Measurements from ENCODE around the gene CAPZB. TPM values are rescaled to one million over a fixed set of nuclear protein-coding genes. Genes with fewer than 3 reads are reported as not detected.

CAPZB gene
- polyA plus RNA-seq, 1 donor from 2014 or later, result 159 TPM

DNA sequence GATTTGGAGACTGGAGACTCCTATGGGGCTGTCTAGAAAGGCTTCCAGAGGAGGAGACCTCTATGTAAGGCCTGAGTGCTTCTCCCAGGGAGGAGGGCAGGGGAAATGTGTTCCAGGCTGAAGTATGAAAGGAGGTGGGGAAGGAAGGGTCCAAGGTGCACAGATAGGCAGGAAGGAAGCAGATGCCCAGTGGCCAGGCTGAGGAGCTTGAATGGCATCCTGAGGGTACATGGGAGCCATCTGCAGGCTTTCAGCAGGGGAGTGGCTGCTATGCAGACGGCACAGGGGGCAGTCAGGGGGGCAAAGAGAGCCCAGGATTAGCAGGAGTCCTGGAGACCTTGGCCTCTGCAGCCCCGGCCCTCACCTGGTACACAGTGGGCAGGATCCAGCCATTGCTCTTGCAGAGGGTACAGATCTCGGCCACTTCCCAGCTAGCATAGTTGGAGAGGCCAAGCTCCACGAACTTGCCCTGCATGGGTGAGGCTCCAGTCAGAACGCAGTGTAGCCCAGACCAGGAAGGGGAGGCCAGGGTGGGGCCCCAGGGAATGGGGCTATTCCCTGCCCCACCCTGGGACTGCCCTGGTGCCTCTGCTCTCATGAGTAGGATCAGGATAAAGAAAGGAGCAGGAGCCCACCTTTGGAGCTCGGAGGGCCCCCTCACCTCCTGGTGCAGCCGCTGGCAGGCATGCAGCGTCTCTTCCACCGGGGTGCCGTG, 177.4 kb downstream of the CAPZB start:
- H3K27me3 ChIP-seq (ENCODE audit: insufficient read depth, low read depth, low read length), result no peaks in the 10 kb centered on the region
- no peaks in the 10 kb centered on the region for H3K9me3 ChIP-seq (ENCODE audit: low read length)
- H3F3A ChIP-seq (ENCODE audit: insufficient read depth, low read length, poor library complexity, severe bottlenecking), result no peaks in the 10 kb centered on the region
- H3K27ac ChIP-seq (ENCODE audit: low read length), result no peak overlapping the region
- H3K79me2 ChIP-seq (replicated peaks; ENCODE audit: insufficient read depth, low read length), result peaks cover 11% of the 10 kb centered on the region
- no peaks in the 10 kb centered on the region for H3K36me3 ChIP-seq (ENCODE audit: insufficient read depth, low read length)
- H4K20me1 ChIP-seq (ENCODE audit: insufficient read depth), result no peaks in the 10 kb centered on the region
- TF ChIP-seq, protein P1, sequence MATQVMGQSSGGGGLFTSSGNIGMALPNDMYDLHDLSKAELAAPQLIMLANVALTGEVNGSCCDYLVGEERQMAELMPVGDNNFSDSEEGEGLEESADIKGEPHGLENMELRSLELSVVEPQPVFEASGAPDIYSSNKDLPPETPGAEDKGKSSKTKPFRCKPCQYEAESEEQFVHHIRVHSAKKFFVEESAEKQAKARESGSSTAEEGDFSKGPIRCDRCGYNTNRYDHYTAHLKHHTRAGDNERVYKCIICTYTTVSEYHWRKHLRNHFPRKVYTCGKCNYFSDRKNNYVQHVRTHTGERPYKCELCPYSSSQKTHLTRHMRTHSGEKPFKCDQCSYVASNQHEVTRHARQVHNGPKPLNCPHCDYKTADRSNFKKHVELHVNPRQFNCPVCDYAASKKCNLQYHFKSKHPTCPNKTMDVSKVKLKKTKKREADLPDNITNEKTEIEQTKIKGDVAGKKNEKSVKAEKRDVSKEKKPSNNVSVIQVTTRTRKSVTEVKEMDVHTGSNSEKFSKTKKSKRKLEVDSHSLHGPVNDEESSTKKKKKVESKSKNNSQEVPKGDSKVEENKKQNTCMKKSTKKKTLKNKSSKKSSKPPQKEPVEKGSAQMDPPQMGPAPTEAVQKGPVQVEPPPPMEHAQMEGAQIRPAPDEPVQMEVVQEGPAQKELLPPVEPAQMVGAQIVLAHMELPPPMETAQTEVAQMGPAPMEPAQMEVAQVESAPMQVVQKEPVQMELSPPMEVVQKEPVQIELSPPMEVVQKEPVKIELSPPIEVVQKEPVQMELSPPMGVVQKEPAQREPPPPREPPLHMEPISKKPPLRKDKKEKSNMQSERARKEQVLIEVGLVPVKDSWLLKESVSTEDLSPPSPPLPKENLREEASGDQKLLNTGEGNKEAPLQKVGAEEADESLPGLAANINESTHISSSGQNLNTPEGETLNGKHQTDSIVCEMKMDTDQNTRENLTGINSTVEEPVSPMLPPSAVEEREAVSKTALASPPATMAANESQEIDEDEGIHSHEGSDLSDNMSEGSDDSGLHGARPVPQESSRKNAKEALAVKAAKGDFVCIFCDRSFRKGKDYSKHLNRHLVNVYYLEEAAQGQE (IDR thresholded peaks at IDR 0.05; ENCODE audit: borderline replicate concordance), result no peak
- TF ChIP-seq, protein P2, sequence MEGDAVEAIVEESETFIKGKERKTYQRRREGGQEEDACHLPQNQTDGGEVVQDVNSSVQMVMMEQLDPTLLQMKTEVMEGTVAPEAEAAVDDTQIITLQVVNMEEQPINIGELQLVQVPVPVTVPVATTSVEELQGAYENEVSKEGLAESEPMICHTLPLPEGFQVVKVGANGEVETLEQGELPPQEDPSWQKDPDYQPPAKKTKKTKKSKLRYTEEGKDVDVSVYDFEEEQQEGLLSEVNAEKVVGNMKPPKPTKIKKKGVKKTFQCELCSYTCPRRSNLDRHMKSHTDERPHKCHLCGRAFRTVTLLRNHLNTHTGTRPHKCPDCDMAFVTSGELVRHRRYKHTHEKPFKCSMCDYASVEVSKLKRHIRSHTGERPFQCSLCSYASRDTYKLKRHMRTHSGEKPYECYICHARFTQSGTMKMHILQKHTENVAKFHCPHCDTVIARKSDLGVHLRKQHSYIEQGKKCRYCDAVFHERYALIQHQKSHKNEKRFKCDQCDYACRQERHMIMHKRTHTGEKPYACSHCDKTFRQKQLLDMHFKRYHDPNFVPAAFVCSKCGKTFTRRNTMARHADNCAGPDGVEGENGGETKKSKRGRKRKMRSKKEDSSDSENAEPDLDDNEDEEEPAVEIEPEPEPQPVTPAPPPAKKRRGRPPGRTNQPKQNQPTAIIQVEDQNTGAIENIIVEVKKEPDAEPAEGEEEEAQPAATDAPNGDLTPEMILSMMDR (IDR thresholded peaks at IDR 0.05; ENCODE audit: poor library complexity, severe bottlenecking), result no peak
- no peak for TF ChIP-seq POLR2AphosphoS5 (IDR thresholded peaks at IDR 0.05)
- TF ChIP-seq EP300 (conservative IDR thresholded peaks at IDR 0.05; ENCODE audit: poor library complexity, severe bottlenecking), result no peak
- no peak for TF ChIP-seq EZH2 (IDR thresholded peaks at IDR 0.05; ENCODE audit: borderline replicate concordance, insufficient read depth, low read length, poor library complexity, severe bottlenecking)
- TF ChIP-seq MXI1 (conservative IDR thresholded peaks at IDR 0.05; ENCODE audit: poor library complexity, severe bottlenecking), result no peak
- TF ChIP-seq TAF1 (IDR thresholded peaks at IDR 0.05; ENCODE audit: low read depth), result no peak
- TF ChIP-seq SMC3 (conservative IDR thresholded peaks at IDR 0.05; ENCODE audit: poor library complexity), result no peak
- TF ChIP-seq RAD21 (conservative IDR thresholded peaks at IDR 0.05), result no peak
- no peak overlapping the region for H3K4me3 ChIP-seq (ENCODE audit: low read length)
- no peak overlapping the region for H3K9ac ChIP-seq (ENCODE audit: low read length)
- H3K4me2 ChIP-seq (ENCODE audit: low read length), result no peak overlapping the region
- H3K9me2 ChIP-seq (ENCODE audit: insufficient read depth, low read length), result no peaks in the 10 kb centered on the region
- no peak overlapping the region for H2AFZ ChIP-seq (ENCODE audit: low read depth, low read length)

DNA sequence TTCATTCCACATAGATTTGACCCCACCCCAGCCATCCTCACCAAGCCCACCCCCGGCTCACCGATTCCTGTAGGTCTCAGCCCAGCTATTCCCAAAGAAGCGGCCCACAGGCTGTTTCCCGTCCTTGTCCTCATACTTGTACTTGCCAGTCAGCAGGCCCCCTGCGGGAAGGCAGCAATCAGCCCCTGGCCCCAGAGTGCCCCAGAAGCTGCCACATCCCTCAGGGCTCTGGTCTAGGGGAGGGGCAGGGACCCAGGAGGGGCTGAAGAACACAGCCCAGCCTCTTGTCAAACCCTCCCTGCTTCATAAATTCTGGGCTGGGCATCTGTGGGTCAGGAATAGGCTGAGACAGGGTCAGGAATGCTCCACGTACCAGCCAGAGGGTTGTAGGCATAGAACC, 178.4 kb downstream of the CAPZB start:
- Histone ChIP-seq H4K20me1 (ENCODE audit: insufficient read depth) (no peaks in the 10 kb centered on the region), H3K9me3 (ENCODE audit: low read length) (no peaks in the 10 kb centered on the region), H3K9me2 (ENCODE audit: insufficient read depth, low read length) (no peaks in the 10 kb centered on the region), H2AFZ (ENCODE audit: low read depth, low read length) (no peak overlapping the region), H3K4me3 (ENCODE audit: low read length) (no peak overlapping the region), H3K9ac (ENCODE audit: low read length) (no peak overlapping the region), H3K79me2 (replicated peaks; ENCODE audit: insufficient read depth, low read length) (peaks cover 7% of the 10 kb centered on the region), H3K27ac (ENCODE audit: low read length) (no peak overlapping the region), H3K4me2 (ENCODE audit: low read length) (no peak overlapping the region), H3K27me3 (ENCODE audit: insufficient read depth, low read depth, low read length) (no peaks in the 10 kb centered on the region), H3F3A (ENCODE audit: insufficient read depth, low read length, poor library complexity, severe bottlenecking) (no peaks in the 10 kb centered on the region), H3K36me3 (ENCODE audit: insufficient read depth, low read length) (no peaks in the 10 kb centered on the region)
- no peak for TF ChIP-seq EZH2 (IDR thresholded peaks at IDR 0.05; ENCODE audit: borderline replicate concordance, insufficient read depth, low read length, poor library complexity, severe bottlenecking)
- no peak for TF ChIP-seq TAF1 (IDR thresholded peaks at IDR 0.05; ENCODE audit: low read depth)
- TF ChIP-seq SMC3 (conservative IDR thresholded peaks at IDR 0.05; ENCODE audit: poor library complexity), result no peak
- TF ChIP-seq EP300 (conservative IDR thresholded peaks at IDR 0.05; ENCODE audit: poor library complexity, severe bottlenecking), result no peak
- TF ChIP-seq, protein P1 (IDR thresholded peaks at IDR 0.05; ENCODE audit: borderline replicate concordance), result no peak
- TF ChIP-seq POLR2AphosphoS5 (IDR thresholded peaks at IDR 0.05), result no peak
- TF ChIP-seq, protein P2 (IDR thresholded peaks at IDR 0.05; ENCODE audit: poor library complexity, severe bottlenecking), result no peak
- no peak for TF ChIP-seq RAD21 (conservative IDR thresholded peaks at IDR 0.05)
- TF ChIP-seq MXI1 (conservative IDR thresholded peaks at IDR 0.05; ENCODE audit: poor library complexity, severe bottlenecking), result no peak
